Liver (tissue), 9 donors: ENCODE measurements around the gene GABRR3. TPM values are rescaled to one million over a fixed set of nuclear protein-coding genes. Genes with fewer than 3 reads are reported as not detected.

Experiments used
- DNase-seq: peaks from one replicate; pipeline ENCODE4 v3.0.0-alpha.2; 2017; ENCODE audit warnings: low spot score
- H3K27ac ChIP-seq, 2 donors: one replicate each; pipeline ENCODE4 v1.7.0; 2013; ENCODE audit warnings: inconsistent platforms in 2 of 2, low read length in 2 of 2, control low read depth in 1 of 2, low read depth in 1 of 2, mild to moderate bottlenecking in 1 of 2
- H3K27me3 ChIP-seq, 4 donors: one replicate each; pipeline versions ENCODE4 v1.6.1 to v1.7.0; 2013; ENCODE audit warnings: low read length in 3 of 4, inconsistent platforms in 1 of 4, mild to moderate bottlenecking in 1 of 4, moderate library complexity in 1 of 4; ENCODE audit not compliant: control insufficient read depth in 4 of 4, insufficient read depth in 4 of 4
- H3K36me3 ChIP-seq, 4 donors: one replicate each; pipeline versions ENCODE4 v1.6.1 to v1.7.0; 2013; ENCODE audit warnings: low read length in 3 of 4, mild to moderate bottlenecking in 3 of 4, low read depth in 1 of 4, moderate library complexity in 1 of 4; ENCODE audit not compliant: control insufficient read depth in 4 of 4, insufficient read depth in 3 of 4
- H3K4me1 ChIP-seq, 4 donors: one replicate each; pipeline versions ENCODE4 v1.6.1 to v1.7.0; 2013; ENCODE audit warnings: low read length in 3 of 4, mild to moderate bottlenecking in 3 of 4, moderate library complexity in 1 of 4; ENCODE audit not compliant: control insufficient read depth in 4 of 4, insufficient read depth in 4 of 4
- H3K4me3 ChIP-seq, 3 donors: one replicate each; pipeline versions ENCODE4 v1.6.1 to v1.7.0; 2013; ENCODE audit warnings: low read length in 3 of 3, control low read depth in 1 of 3, low read depth in 1 of 3, mild to moderate bottlenecking in 1 of 3
- H3K9ac ChIP-seq, 2 donors: one replicate each; pipeline ENCODE4 v1.7.0; 2013; ENCODE audit warnings: low read length in 2 of 2, mild to moderate bottlenecking in 2 of 2, moderate library complexity in 2 of 2, control low read depth in 1 of 2, low read depth in 1 of 2
- H3K9me3 ChIP-seq, 4 donors: one replicate each; pipeline versions ENCODE4 v1.6.1 to v1.7.0; 2013; ENCODE audit warnings: low read length in 3 of 4; ENCODE audit not compliant: control insufficient read depth in 4 of 4
- ATF3 ChIP-seq: IDR thresholded peaks from 2 replicates; pipeline ENCODE4 v1.6.1; 2016; ENCODE audit warnings: antibody characterized with exemption
- EGR1 ChIP-seq, 2 donors: IDR thresholded peaks; 2 replicates each; pipeline ENCODE4 v1.6.1; 2016 to 2018; ENCODE audit warnings: antibody characterized with exemption in 2 of 2, low read depth in 2 of 2
- FOXA1 ChIP-seq: IDR thresholded peaks from 2 replicates; pipeline ENCODE4 v1.6.1; 2016; ENCODE audit warnings: antibody characterized with exemption
- FOXA2 ChIP-seq: IDR thresholded peaks from 2 replicates; pipeline ENCODE4 v1.6.1; 2016; ENCODE audit warnings: antibody characterized with exemption
- GABPA ChIP-seq, 2 donors: IDR thresholded peaks in 1 of 2; conservative IDR thresholded peaks in 1 of 2; 2 replicates each; pipeline ENCODE4 v1.6.1; 2016; ENCODE audit warnings: antibody characterized with exemption in 2 of 2, mild to moderate bottlenecking in 1 of 2, moderate library complexity in 1 of 2
- HNF4G ChIP-seq: IDR thresholded peaks from 2 replicates; pipeline ENCODE4 v1.6.1; 2016; ENCODE audit warnings: antibody characterized with exemption
- NR2F2 ChIP-seq: IDR thresholded peaks from 2 replicates; pipeline ENCODE4 v1.6.1; 2016; ENCODE audit warnings: antibody characterized with exemption
- RAD21 ChIP-seq, 2 donors: IDR thresholded peaks; 2 replicates each; pipeline ENCODE4 v1.6.1; 2016; ENCODE audit warnings: antibody characterized with exemption in 2 of 2, mild to moderate bottlenecking in 2 of 2
- RXRA ChIP-seq, 2 donors: IDR thresholded peaks; 2 replicates each; pipeline ENCODE4 v1.6.1; 2017 to 2018; ENCODE audit warnings: antibody characterized with exemption in 2 of 2, mild to moderate bottlenecking in 1 of 2
- SP1 ChIP-seq: IDR thresholded peaks from 2 replicates; pipeline ENCODE4 v1.6.1; 2018; ENCODE audit warnings: antibody characterized with exemption, mild to moderate bottlenecking
- TAF1 ChIP-seq: conservative IDR thresholded peaks from 2 replicates; pipeline ENCODE4 v1.6.1; 2016; ENCODE audit warnings: antibody characterized with exemption, mild to moderate bottlenecking
- YY1 ChIP-seq: IDR thresholded peaks from 2 replicates; pipeline ENCODE4 v1.6.1; 2016; ENCODE audit warnings: antibody characterized with exemption, mild to moderate bottlenecking
- WGBS: extraction: QIAGEN DNeasy Blood & Tissue Kit; methylation state at CpG from one replicate; pipeline ENCODE4 v1.1.7; 2013; 5-methylcytosine and 5-hydroxymethylcytosine counted together
- polyA plus RNA-seq, 2 donors: library from polyadenylated mRNA; stranded (reverse) in 1 of 2; unstranded in 1 of 2; fragments of 200-250 nt in 1 of 2; fragments of >200 nt in 1 of 2; fragmentation: Nextera tagmentation in 1 of 2; extraction: Ambion mirVana in 1 of 2; gene quantifications; one replicate each; pipeline versions ENCODE4 v1.2.1 to v1.2.3, GENCODE V29; 2013 to 2015
- total RNA-seq, 2 donors: library from RNA; depleted of rRNA; stranded (reverse); fragments of >200 nt; gene quantifications; one replicate each; pipeline ENCODE4 v1.2.3, GENCODE V29; 2014
- TF ChIP-seq, protein P1 (sequence below): fragments of 150-350 bp; IDR thresholded peaks from 2 replicates; pipeline ENCODE4 v1.5.1; 2017; ENCODE audit warnings: improper control_type of control experiment, low read depth, low read length; ENCODE audit not compliant: missing input control
- TF ChIP-seq, protein P2 (sequence below): IDR thresholded peaks from 2 replicates; pipeline ENCODE4 v1.6.1; 2016; ENCODE audit warnings: antibody characterized with exemption, mild to moderate bottlenecking
- TF ChIP-seq, protein P3 (sequence below): IDR thresholded peaks from 2 replicates; pipeline ENCODE4 v1.6.1; 2016; ENCODE audit warnings: antibody characterized with exemption
- donor health status: healthy.
- donor health status: healthy.
- donor health status: healthy.
- donor health status: healthy.
- donor health status: healthy.

Gene GABRR3
- total and polyA plus RNA-seq, 4 donors, result not detected

DNA sequence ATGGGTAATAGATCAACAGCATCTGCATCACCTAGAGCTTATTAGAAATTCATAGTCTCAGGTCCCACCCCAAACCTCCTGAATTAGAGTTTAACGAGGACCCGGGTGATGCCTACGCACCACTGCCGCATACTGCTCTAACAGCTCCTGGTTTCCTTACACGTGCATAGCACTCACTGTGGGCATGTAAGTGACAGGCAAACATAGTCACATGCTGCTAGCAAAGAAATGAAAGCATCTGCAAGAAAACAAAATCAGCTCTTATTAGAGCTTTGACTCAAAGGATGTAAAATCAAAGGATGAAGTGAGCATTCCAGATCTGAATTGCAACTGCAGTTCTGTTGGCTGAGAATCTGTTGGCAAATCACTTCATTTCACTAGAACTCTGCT lies 43.8 kb downstream of the GABRR3 start:
- peaks cover 0 to 9% (median 3%) of the 10 kb centered on the region in 4 donors for H3K4me1 ChIP-seq
- H3K9me3 ChIP-seq, result no peaks in the 10 kb centered on the region
- H3K27ac ChIP-seq, result no peak overlapping the region
- H3K27me3 ChIP-seq, result no peaks in the 10 kb centered on the region
- WGBS, result 71% methylated on average over 5 of the region's 5 CpGs
- DNase-seq, result no peak
- H3K9ac ChIP-seq, result no peak overlapping the region
- TF ChIP-seq FOXA2 (no peak), TAF1 (no peak), RXRA (IDR thresholded peaks at IDR 0.05) (no peak), NR2F2 (no peak), GABPA (IDR thresholded peaks at IDR 0.05 in 1 of 2, conservative IDR thresholded peaks at IDR 0.05 in 1 of 2) (no peak), EGR1 (IDR thresholded peaks at IDR 0.05; ENCODE audit: low read depth in 2 of 2) (no peak), SP1 (no peak), YY1 (no peak)
- TF ChIP-seq, protein P1, sequence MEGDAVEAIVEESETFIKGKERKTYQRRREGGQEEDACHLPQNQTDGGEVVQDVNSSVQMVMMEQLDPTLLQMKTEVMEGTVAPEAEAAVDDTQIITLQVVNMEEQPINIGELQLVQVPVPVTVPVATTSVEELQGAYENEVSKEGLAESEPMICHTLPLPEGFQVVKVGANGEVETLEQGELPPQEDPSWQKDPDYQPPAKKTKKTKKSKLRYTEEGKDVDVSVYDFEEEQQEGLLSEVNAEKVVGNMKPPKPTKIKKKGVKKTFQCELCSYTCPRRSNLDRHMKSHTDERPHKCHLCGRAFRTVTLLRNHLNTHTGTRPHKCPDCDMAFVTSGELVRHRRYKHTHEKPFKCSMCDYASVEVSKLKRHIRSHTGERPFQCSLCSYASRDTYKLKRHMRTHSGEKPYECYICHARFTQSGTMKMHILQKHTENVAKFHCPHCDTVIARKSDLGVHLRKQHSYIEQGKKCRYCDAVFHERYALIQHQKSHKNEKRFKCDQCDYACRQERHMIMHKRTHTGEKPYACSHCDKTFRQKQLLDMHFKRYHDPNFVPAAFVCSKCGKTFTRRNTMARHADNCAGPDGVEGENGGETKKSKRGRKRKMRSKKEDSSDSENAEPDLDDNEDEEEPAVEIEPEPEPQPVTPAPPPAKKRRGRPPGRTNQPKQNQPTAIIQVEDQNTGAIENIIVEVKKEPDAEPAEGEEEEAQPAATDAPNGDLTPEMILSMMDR, result no peak
- H3K36me3 ChIP-seq, result no peaks in the 10 kb centered on the region
- H3K4me3 ChIP-seq, result no peak overlapping the region

GRCh38 chr3:97990624-97991292 lies 44.4 kb downstream of the GABRR3 start:
- Histone ChIP-seq H3K4me1 (peaks cover 0 to 9% (median 3%) of the 10 kb centered on the region in 4 donors), H3K27me3 (no peaks in the 10 kb centered on the region), H3K9ac (no peak overlapping the region), H3K9me3 (no peaks in the 10 kb centered on the region), H3K4me3 (no peak overlapping the region), H3K27ac (no peak overlapping the region), H3K36me3 (no peaks in the 10 kb centered on the region)
- 69% methylated on average over 2 of the region's 2 CpGs for WGBS
- DNase-seq, result no peak
- TF ChIP-seq FOXA1, result no peak
- TF ChIP-seq HNF4G, result no peak
- no peak for TF ChIP-seq RXRA (IDR thresholded peaks at IDR 0.05)
- TF ChIP-seq TAF1, result no peak
- TF ChIP-seq YY1, result no peak

GRCh38 chr3:97988784-97989568 lies 46.1 kb downstream of the GABRR3 start:
- no peak overlapping the region for H3K9ac ChIP-seq
- 98% methylated on average over 3 of the region's 3 CpGs for WGBS
- no peak overlapping the region for H3K4me3 ChIP-seq
- DNase-seq, result no peak
- no peaks in the 10 kb centered on the region for H3K9me3 ChIP-seq
- no peaks in the 10 kb centered on the region for H3K36me3 ChIP-seq
- H3K27ac ChIP-seq, result no peak overlapping the region
- peaks cover 0 to 3% (median 0%) of the 10 kb centered on the region in 4 donors for H3K4me1 ChIP-seq
- no peaks in the 10 kb centered on the region for H3K27me3 ChIP-seq
- TF ChIP-seq YY1 (no peak), GABPA (IDR thresholded peaks at IDR 0.05 in 1 of 2, conservative IDR thresholded peaks at IDR 0.05 in 1 of 2) (no peak), SP1 (no peak), RAD21 (IDR thresholded peaks at IDR 0.05) (no peak), HNF4G (no peak), TAF1 (no peak), FOXA1 (no peak), FOXA2 (no peak), ATF3 (no peak)
- TF ChIP-seq, protein P1, result no peak
- TF ChIP-seq, protein P2, sequence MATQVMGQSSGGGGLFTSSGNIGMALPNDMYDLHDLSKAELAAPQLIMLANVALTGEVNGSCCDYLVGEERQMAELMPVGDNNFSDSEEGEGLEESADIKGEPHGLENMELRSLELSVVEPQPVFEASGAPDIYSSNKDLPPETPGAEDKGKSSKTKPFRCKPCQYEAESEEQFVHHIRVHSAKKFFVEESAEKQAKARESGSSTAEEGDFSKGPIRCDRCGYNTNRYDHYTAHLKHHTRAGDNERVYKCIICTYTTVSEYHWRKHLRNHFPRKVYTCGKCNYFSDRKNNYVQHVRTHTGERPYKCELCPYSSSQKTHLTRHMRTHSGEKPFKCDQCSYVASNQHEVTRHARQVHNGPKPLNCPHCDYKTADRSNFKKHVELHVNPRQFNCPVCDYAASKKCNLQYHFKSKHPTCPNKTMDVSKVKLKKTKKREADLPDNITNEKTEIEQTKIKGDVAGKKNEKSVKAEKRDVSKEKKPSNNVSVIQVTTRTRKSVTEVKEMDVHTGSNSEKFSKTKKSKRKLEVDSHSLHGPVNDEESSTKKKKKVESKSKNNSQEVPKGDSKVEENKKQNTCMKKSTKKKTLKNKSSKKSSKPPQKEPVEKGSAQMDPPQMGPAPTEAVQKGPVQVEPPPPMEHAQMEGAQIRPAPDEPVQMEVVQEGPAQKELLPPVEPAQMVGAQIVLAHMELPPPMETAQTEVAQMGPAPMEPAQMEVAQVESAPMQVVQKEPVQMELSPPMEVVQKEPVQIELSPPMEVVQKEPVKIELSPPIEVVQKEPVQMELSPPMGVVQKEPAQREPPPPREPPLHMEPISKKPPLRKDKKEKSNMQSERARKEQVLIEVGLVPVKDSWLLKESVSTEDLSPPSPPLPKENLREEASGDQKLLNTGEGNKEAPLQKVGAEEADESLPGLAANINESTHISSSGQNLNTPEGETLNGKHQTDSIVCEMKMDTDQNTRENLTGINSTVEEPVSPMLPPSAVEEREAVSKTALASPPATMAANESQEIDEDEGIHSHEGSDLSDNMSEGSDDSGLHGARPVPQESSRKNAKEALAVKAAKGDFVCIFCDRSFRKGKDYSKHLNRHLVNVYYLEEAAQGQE, result no peak
- TF ChIP-seq, protein P3, sequence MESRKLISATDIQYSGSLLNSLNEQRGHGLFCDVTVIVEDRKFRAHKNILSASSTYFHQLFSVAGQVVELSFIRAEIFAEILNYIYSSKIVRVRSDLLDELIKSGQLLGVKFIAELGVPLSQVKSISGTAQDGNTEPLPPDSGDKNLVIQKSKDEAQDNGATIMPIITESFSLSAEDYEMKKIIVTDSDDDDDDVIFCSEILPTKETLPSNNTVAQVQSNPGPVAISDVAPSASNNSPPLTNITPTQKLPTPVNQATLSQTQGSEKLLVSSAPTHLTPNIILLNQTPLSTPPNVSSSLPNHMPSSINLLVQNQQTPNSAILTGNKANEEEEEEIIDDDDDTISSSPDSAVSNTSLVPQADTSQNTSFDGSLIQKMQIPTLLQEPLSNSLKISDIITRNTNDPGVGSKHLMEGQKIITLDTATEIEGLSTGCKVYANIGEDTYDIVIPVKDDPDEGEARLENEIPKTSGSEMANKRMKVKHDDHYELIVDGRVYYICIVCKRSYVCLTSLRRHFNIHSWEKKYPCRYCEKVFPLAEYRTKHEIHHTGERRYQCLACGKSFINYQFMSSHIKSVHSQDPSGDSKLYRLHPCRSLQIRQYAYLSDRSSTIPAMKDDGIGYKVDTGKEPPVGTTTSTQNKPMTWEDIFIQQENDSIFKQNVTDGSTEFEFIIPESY, result no peak
